Measurements from ENCODE around the gene H19. TPM values are rescaled to one million over a fixed set of nuclear protein-coding genes. Genes with fewer than 3 reads are reported as not detected.

H19 gene
- total RNA-seq, 3 donors from 2014 or later, result 5.8 to 59.3 (median 13.5) TPM

DNA sequence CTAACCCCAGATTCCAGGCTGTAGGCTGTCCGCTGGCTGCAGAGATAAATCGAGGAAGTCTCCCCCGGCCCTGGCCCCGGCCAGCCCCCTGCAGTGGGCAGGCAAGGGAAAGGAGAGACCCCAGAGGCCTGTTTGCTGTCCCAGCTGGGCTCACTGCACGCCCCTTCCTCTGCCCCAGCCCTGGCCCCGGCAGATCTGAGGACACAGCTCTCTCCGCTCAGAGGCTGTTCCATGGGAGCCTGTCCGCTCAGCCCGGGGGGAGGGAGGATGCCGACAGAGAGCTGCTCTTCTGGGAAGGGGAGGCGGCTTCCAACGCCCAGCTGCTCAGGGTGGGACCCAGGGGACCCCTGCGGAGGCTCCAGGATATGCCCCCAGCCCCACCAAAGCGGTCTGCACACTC lies 37.7 kb upstream of the H19 start:
- intact Hi-C loops (cut with DNase I, micrococcal nuclease), result no loop called here
- DNase-seq, result no peak
- H3K36me3 ChIP-seq (ENCODE audit: low read depth), result no peaks in the 10 kb centered on the region
- H3K4me3 ChIP-seq, result no peak overlapping the region
- no peaks in the 10 kb centered on the region for H3K9me3 ChIP-seq
- TF ChIP-seq, protein P1, sequence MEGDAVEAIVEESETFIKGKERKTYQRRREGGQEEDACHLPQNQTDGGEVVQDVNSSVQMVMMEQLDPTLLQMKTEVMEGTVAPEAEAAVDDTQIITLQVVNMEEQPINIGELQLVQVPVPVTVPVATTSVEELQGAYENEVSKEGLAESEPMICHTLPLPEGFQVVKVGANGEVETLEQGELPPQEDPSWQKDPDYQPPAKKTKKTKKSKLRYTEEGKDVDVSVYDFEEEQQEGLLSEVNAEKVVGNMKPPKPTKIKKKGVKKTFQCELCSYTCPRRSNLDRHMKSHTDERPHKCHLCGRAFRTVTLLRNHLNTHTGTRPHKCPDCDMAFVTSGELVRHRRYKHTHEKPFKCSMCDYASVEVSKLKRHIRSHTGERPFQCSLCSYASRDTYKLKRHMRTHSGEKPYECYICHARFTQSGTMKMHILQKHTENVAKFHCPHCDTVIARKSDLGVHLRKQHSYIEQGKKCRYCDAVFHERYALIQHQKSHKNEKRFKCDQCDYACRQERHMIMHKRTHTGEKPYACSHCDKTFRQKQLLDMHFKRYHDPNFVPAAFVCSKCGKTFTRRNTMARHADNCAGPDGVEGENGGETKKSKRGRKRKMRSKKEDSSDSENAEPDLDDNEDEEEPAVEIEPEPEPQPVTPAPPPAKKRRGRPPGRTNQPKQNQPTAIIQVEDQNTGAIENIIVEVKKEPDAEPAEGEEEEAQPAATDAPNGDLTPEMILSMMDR (IDR thresholded peaks at IDR 0.05), result no peak
- no peaks in the 10 kb centered on the region for H3K4me1 ChIP-seq (ENCODE audit: low read depth)
- ATAC-seq, result no peak

DNA sequence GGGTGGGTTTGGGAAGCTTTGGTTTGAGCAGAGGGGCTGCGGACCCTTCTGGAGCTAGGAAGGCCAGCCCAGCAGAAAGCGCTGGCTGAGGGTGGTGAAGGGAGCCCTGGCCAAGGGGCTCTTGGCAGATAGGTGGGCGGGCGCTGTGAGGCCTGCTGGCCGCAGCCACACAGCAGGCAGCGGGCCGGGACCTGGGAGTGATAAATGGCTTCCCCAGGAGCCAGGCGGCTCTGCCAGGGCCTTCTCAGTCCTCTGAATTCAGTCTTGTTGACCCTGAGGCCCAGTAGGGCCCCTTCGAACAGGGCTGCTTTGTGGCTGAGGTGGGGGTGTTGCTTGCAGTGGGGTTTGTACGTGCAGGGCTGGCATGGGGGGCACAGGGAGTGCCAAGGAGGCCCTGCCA lies 33.4 kb upstream of the H19 start:
- intact Hi-C loops (cut with DNase I, micrococcal nuclease), result no loop called here
- Histone ChIP-seq H3K9me3 (no peaks in the 10 kb centered on the region), H3K36me3 (ENCODE audit: low read depth) (no peaks in the 10 kb centered on the region), H3K4me3 (no peak overlapping the region), H3K4me1 (ENCODE audit: low read depth) (no peaks in the 10 kb centered on the region)
- ATAC-seq (no peak), DNase-seq (no peak)
- TF ChIP-seq, protein P1 (IDR thresholded peaks at IDR 0.05), result no peak

DNA sequence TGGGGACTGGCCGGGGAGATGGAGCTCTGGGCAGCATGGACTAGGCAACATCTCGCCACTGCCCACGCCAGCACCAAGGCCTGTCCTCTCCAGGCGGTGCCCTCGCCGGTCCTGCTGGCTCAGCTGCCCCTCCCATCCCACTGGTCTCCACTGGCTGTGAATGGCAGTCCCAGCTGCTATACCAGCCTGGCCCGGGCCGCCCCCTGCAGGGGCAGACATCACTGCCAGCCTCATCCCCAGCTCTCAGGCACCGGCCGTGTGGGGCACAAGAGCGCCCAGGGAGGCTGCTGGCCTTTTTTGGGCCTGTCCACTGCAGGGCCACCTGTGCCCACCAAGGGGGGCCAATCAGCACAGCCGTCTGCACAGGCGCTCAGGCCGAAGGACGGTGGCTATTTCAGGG lies 30.1 kb upstream of the H19 start:
- no peak overlapping the region for H3K4me3 ChIP-seq
- intact Hi-C loops (cut with DNase I, micrococcal nuclease), result no loop called here
- DNase-seq (no peak), ATAC-seq (no peak)
- no peaks in the 10 kb centered on the region for H3K9me3 ChIP-seq
- TF ChIP-seq, protein P1 (IDR thresholded peaks at IDR 0.05), result no peak
- no peaks in the 10 kb centered on the region for H3K36me3 ChIP-seq (ENCODE audit: low read depth)
- H3K4me1 ChIP-seq (ENCODE audit: low read depth), result no peaks in the 10 kb centered on the region

DNA sequence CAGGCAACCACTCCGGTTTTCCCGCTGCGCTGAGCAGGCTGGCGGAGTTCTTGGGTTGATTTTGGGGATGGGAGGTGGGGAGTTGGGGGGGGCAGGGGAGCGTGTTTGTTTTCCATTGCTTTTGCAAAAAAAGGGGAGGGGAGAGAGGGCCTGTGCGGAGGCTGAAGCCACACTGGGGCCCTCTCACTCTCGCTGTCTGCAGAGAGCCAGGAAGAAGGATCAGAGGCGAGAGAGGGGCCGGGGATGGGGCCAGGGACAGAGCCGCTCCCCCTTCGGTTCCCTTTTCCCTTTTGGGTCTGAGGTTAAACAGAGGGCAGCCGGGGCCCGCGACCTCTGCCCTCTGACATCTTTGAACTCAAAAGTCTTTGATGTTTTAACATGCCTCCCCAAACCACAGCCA lies 17.4 kb upstream of the H19 start:
- DNase-seq (no peak), ATAC-seq (no peak)
- intact Hi-C loops (cut with DNase I, micrococcal nuclease), result no loop called here
- Histone ChIP-seq H3K4me3 (no peak overlapping the region), H3K9me3 (no peaks in the 10 kb centered on the region), H3K4me1 (ENCODE audit: low read depth) (no peaks in the 10 kb centered on the region), H3K36me3 (ENCODE audit: low read depth) (no peaks in the 10 kb centered on the region)
- TF ChIP-seq, protein P1 (IDR thresholded peaks at IDR 0.05), result no peak

DNA sequence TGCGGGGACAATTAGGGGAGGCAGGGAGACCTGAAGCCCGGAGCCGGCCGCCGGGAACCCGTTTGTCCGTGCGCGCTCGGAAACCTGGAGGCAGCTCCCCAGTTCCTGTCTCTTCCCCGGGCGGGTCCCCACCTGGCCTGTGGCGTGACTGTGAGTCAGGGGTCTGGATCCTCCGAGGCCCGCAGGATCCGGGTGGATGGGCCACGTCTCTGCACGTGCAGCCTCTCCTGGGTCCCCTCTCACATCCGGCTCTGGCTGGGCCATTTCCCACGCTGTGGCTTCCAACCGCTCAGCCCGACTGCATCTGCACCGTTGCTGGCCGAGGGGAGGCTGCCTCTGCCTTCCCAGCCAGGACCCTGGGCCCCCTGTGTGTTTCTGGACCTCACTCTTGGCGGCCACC lies 14.8 kb upstream of the H19 start:
- no peak for DNase-seq
- no peak for ATAC-seq
- intact Hi-C loops (cut with DNase I, micrococcal nuclease), result no loop called here
- TF ChIP-seq, protein P1 (IDR thresholded peaks at IDR 0.05), result no peak
- Histone ChIP-seq H3K36me3 (ENCODE audit: low read depth) (no peaks in the 10 kb centered on the region), H3K4me1 (ENCODE audit: low read depth) (no peaks in the 10 kb centered on the region), H3K4me3 (no peak overlapping the region), H3K9me3 (no peaks in the 10 kb centered on the region)

DNA sequence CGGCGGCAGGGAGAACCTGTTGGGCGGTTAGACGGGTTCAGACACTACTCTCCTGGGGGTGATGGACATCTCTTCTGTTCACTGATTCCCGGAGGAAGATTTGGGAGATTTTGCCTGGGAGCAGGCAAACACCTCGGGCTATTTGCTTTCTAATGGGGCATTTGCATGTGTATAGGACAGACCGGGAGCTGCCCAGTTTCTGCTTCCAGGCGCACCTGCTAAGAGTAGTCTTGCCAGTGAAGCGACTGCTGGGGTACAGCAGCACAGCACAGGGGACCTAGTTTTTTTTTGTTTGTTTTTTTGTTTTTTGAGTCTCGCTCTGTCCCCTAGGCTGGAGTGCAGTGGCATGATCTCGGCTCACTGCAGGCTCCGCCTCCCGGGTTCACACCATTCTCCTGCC lies 6.8 kb upstream of the H19 start:
- intact Hi-C loops (cut with DNase I, micrococcal nuclease), result no loop called here
- DNase-seq, result no peak
- no peaks in the 10 kb centered on the region for H3K4me1 ChIP-seq (ENCODE audit: low read depth)
- no peak overlapping the region for H3K4me3 ChIP-seq
- TF ChIP-seq, protein P1 (IDR thresholded peaks at IDR 0.05), result no peak
- no peaks in the 10 kb centered on the region for H3K36me3 ChIP-seq (ENCODE audit: low read depth)
- no peaks in the 10 kb centered on the region for H3K9me3 ChIP-seq
- ATAC-seq, result no peak
